Activated CD4-positive, alpha-beta T cell treated with anti-CD3 and anti-CD28 coated beads for 4 hours (primary cell): Measurements from ENCODE around the gene CA14.
"Not testable (repeated sequence)": the region's sequence is repeated elsewhere in the genome, so short reads cannot be mapped to it uniquely, and the experiment has no call there.

Source experiments
- DNase-seq, 2 donors: peaks; one replicate each; pipeline ENCODE4 v3.0.0-alpha.2; 2020

CA14 gene

DNA sequence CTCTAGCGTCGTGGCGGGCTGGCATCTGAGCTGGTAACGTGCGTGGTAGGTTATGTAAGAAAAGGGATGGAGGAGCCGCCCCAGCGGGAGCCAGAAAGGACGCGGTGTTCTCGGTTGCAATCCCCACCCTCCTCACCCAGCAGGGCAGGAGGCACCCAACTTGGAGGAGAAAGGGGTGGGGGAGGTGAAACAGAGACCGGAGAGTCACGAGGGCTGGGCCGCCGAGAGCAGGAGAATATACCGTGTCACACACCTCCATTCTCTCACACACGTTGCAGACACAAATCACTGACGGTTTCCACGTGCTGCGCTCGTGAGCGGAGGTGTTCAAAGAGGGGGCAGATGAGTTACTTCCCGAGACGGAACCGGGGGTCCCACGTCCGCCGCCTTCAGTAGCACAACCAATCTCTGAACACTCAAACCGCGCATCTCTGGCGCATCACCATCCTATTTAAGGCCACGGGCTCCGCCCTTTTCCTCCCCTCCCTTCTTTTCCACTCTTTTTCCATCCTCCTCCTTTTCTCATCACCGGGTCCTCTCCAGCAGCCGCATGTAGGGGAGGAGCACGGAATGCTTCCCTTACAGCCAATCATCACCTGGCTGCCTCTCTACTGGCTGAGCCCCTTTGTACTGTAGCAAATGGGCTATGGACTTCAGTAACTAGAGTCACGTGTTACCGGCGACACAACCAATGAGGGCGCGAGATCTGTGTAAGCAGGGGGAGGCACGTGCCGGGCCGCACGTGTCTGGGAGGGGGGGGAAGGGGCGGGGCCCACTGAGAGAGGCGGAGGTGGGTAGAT, 24.4 kb downstream of the CA14 start, which contains the start of gene CIART:
Gene CIART (plus strand): TSS at position 797 of the 800 bp plus-strand sequence. CDS start 714 bp downstream, outside the sequence.
- peak; percentile 75 to 84 for DNase-seq

DNA sequence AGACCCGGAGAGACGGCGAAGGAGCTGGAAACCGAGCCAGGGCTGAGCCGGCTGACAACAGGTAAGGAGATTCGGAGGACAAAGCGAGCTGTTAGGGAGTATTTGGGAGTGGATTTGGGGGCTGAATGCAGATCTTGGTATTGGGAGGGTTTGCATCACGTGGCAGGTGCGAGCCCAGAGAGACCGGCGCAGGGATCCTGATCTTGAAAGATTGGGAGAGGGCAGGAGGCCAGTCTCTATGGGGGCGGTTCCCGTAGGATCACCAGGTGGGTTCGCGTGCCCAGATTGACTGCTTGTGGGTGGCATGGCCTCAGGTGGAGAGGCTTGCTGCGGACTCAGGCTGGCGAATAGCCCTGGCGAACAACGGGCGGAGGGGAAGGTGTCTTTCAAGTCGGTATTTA, 25.0 kb downstream of the CA14 start:
- no peak for DNase-seq

DNA sequence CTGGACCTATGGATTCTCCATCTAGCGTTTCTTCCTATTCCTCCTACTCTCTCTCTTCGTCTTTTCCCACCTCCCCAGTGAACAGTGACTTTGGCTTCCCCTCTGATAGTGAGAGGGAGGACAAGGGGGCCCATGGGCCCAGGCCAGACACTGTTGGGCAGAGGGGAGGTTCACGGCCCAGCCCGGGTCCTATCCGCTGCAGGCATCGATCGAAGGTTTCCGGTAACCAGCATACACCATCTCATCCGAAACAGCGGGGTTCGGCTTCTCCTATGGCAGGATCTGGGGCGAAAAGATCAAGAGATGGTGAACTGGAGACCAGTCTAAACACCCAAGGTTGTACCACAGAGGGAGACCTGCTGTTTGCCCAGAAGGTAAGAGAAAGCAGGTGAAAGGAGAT, 25.7 kb downstream of the CA14 start:
- DNase-seq = no peak

DNA sequence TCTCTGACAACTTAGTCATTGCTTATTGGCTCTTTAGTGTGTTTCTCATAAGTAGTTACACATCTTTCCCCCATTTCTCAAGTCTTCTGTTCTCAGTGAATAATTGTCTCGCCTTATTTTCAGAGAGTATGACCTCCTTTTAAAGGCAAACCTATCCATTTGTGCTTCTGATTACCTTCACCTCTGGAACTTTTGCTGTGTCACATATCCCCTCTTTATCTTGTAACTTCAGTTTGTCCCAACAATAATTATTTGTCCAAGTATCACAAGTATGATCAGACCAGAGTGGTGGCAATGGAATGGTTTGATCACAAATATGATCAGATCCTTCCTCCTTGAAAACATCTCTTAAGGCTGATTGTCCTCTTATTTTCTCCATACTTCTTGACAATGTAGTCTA, 30.8 kb downstream of the CA14 start:
- no peak for DNase-seq

DNA sequence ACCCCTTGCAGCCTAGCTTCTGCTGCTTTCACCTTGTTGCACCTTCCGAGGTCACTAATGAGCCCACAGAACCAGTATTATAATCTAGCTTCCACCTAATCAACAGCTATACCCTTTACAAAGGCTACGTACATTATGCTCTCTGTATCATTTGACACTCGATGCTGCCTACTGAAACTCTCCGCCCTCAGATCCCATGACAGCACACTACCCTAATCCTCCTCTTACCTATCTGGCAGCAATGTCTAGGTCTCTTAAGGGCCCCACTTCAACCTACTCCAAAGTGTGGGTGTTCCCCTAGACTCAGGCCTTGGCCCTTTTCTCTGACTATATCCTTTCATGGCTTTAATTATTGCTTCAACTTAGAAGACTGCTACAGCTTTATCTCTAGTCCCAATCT, 31.2 kb downstream of the CA14 start:
- no peak for DNase-seq

DNA sequence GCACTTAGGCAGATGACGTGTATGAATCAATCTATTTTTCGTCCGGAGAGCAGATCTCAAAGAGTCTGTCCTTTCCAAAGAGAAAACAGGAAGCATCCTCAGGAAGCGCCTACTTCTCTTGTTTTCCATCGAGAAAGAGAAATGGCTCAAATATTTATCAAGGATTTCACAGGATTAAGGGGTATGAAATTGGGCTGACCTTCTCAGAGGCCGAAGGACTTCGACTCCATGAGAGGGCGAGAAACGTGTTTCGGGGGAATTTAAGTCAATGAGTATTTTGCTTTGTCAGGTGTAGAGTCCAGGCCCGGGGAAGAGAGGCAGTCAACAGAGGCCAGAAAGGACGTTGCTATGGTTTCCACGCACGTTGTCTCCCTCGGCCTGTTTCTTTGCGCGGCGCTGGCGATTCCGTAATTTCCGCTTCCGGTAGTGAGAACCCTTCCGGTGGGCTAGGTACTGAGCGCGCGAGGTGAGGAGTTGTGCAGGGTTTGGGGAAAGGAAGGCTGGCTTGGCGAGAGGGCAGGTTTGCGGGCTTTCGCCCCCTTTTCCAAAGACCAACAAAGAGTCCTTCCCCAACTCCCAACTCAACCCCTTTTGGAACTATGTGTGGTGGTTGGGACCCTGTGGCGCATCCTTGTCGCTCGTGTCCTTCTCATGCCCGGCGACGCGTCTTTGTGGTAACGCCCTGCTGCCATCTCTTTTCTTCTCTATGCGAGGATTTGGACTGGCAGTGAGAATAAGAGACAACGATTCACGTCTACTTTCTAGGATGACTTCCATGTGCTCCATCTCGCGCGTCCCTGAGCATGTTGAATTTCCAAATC, 36.1 kb downstream of the CA14 start, which contains the start of gene MRPS21:
Gene MRPS21 (plus strand): TSS at position 429 of the 821 bp plus-strand sequence. CDS start 506 bp downstream, outside the sequence.
- DNase-seq = peak; percentile 78 to 80

DNA sequence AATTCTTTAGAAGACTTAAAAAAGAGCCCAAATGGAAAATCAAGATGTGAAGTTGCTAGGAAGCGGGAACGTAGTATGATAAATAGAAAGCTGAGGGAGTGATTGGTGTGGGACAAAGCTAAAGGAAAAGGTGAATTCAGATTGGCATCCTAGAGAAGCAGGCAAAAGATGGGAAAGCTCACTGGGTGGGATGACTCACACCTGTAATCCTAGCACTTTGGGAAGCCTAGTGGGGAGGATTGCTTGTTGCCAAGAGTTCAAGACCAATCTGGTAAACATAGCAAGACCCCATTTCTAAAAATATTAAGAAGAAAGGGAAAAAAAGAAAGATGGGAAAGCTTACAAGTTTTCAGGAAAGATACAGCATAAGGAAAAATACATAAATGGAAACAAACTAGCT, 37.9 kb downstream of the CA14 start:
- no peak for DNase-seq

DNA sequence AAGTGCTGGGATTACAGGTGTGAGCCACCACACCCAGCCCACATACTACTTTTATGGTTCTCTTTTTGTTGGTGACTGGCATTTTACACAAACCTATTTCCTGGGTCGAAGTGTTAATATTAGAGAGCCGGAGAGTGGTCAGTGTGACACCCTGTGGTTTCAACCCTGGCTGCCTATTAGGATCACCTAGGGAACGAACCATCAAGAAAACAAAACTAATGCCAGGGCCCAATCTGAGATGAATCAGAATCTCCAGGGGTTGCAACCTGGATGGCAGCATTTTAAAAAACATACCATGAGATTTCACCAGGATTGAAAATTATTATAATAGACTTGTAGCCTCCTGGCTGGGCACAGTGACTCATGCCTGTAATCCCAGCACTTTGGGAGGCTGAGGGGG, 42.1 kb downstream of the CA14 start:
- no peak for DNase-seq

DNA sequence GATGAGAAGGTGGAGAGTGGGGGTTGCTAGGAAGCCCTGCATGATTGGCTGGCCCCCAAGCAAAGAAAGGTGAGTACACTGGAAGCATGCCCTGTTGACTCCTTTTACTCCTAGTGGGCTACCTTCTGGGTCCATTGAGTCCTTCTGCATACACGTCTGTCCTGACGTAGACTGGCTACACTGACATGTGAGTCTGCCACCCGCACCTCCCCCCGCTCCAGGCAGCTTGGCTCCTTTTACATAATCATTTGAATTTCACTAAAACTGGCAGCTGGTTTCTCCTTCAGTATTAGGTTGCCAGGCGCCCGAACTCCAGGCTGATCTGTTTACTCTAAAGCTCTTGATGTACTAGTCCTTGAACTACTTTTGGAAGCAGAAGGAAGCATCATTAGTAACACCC, 44.8 kb downstream of the CA14 start:
- no peak for DNase-seq

DNA sequence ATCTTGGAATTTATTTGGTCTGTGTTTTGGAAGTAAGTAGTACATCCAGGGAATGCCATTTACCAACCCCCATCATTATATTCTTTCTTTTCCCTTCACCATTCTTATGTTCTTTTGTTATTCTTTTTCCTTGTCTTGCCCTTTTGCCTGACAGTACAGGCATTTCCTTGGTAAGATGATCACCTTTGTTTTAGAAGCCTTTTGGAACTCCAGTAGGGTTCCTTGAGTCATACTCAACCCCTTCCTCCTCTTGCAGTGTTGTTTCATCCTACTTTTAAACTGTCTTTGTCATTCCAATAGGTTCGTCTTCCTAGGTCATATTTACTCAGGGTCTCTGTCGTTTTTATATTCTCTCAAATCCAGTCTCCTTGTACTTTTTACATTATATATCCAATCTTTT, 45.3 kb downstream of the CA14 start:
- no peak for DNase-seq

DNA sequence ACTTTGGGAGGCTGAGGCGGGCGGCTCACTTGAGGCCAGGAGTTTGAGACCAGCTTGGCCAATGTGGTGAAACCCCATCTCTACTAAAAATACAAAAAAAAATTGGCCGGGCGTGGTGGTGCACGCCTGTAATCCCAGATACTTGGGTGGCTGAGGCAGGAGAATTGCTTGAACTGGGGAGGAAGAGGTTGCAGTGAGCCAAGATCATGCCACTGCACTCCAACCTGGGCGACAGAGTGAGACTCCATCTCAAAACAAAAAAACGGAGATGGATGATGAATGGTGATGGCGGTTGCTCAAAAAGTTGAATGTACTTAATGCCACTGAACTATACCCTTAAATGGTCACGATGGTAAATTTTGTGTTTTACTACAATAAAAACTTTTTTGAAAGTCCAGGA, 51.0 kb downstream of the CA14 start:
- DNase-seq = not testable (repeated sequence)

DNA sequence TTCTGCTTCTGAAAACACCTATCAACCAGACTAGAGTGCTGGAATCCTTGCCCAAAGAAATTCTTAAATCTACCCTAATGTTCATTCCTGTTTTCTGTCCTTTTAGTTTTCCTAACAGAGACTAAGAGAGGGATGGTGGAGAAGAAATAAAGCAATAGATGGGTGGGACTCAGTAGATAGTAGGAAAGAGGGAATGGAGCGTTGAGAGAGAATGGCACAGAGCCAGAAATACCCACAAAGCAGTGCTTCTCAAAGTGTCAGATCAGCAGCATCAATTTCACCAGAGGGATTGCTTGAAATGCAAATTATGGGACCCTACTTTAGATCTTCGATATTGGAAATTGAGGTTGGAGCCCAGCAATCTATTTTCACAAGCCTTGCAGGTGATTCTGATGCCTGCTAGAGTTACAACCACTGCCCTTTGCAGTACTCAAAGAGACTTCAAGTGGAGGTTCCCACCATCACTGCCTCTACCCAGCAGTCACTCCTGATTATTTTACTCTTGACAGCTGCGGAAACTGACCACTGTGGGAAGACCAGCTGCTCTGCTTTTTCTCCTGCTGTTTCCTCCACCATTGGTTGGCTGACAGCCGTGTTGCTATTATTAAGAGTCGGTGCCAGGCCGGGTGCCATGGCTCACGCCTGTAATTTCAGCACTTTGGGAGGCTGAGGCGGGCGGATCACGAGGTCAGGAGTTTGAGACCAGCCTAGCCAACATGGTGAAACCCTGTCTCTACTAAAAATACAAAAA, 52.4 kb downstream of the CA14 start:
- DNase-seq = no peak

DNA sequence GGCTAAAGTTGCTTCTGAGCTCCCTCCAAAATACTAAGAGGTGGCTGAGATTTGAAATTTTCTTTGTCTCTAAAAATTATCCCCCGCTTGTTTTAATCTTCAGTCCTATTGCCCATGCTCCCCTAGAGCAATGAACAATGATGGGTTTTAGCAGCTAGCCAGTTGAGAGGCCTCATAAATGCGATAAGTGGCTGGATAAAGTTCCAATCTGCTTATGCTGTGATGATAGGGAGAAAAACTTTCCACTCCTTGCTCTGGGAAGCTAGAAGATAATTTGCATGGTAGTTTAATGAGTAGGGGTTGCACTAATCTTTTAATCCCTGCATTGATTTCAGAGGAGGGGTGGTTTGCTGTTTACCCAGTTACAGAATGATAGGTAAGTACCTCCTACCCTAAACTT, 54.2 kb downstream of the CA14 start:
- DNase-seq = no peak
